ENCODE measurements around the gene AKR7A2.
"Not testable (repeated sequence)": the region's sequence is repeated elsewhere in the genome, so short reads cannot be mapped to it uniquely, and the experiment has no call there.

- not testable (repeated sequence) for TF ChIP-seq MAX, CHD1 (IDR thresholded peaks at IDR 0.05; ENCODE audit: low read depth, low read length)
Measured at GRCh38 chr1:19285807-19286206, 26.1 kb downstream of the AKR7A2 start.
